Neural cell (in vitro differentiated cells): Measurements from ENCODE around the gene PTPRK.

Source experiments
- EZH2 ChIP-seq: fragments of 200-600, 300-800 bp; shearing (Covaris generic), sonication (generic); IDR thresholded peaks from 2 replicates; pipeline ENCODE4 v1.6.1; 2014; ENCODE audit warnings: antibody characterized with exemption, low read length, borderline replicate concordance, mild to moderate bottlenecking; ENCODE audit not compliant: insufficient read depth, poor library complexity, severe bottlenecking
- POLR2AphosphoS5 ChIP-seq: IDR thresholded peaks from 2 replicates; pipeline ENCODE4 v1.6.1; 2012
- TF ChIP-seq, protein P1 (sequence below): fragments of 450-650 bp; IDR thresholded peaks from 2 replicates; pipeline ENCODE4 v1.5.1; 2014; ENCODE audit warnings: antibody characterized with exemption, mild to moderate bottlenecking, moderate library complexity; ENCODE audit not compliant: poor library complexity, severe bottlenecking

GRCh38 chr6:128150376-128150775 lies 370.0 kb downstream of the PTPRK start:
- TF ChIP-seq, protein P1, sequence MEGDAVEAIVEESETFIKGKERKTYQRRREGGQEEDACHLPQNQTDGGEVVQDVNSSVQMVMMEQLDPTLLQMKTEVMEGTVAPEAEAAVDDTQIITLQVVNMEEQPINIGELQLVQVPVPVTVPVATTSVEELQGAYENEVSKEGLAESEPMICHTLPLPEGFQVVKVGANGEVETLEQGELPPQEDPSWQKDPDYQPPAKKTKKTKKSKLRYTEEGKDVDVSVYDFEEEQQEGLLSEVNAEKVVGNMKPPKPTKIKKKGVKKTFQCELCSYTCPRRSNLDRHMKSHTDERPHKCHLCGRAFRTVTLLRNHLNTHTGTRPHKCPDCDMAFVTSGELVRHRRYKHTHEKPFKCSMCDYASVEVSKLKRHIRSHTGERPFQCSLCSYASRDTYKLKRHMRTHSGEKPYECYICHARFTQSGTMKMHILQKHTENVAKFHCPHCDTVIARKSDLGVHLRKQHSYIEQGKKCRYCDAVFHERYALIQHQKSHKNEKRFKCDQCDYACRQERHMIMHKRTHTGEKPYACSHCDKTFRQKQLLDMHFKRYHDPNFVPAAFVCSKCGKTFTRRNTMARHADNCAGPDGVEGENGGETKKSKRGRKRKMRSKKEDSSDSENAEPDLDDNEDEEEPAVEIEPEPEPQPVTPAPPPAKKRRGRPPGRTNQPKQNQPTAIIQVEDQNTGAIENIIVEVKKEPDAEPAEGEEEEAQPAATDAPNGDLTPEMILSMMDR, result no peak
- TF ChIP-seq EZH2, result no peak
- TF ChIP-seq POLR2AphosphoS5, result no peak
